ENCODE results near the gene CYBC1.
"Not testable (repeated sequence)": the region's sequence is repeated elsewhere in the genome, so short reads cannot be mapped to it uniquely, and the experiment has no call there.

Gene CYBC1

DNA sequence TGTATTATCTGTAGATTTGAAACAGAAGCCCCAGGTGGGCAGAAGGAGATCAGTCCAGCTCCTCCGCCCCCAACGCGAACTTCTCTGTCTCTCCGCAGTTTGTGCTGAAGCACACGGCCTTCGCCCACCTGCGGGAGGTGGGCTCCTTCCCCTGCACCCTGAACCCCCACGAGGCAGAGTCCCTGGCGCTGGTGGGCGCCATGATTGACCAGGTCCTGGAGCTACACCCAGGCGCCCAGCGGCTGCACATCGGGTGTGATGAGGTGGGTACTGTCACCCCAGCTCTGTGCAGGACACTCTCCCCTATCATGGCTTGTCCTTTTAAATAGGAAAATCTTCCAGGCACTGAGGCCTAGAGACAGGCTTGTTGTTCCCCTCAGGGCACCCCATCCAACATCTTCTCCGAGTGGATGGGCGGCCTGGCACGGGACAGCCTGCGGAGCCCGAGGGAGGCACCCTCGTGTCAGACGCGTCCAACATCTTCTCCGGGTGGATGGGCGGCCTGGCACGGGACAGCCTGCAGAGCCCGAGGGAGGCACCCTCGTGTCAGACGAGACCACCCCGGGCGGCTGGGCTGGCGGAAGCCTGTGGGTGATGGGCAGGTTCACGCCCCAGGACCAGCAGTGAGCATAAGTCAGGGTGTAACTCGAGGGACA is 16.9 kb downstream of the CYBC1 start:
- no peak for DNase-seq

- DNase-seq: no peak
These were observed 18.5 kb downstream of the CYBC1 start for GRCh38 chr17:82432017-82432416.

GRCh38 chr17:82429824-82430223 is 20.7 kb downstream of the CYBC1 start:
- DNase-seq: no peak

- no peak for DNase-seq
These were observed 22.0 kb downstream of the CYBC1 start for GRCh38 chr17:82428546-82428945.

- DNase-seq: no peak
These were observed 25.7 kb downstream of the CYBC1 start for GRCh38 chr17:82424863-82425159.

DNA sequence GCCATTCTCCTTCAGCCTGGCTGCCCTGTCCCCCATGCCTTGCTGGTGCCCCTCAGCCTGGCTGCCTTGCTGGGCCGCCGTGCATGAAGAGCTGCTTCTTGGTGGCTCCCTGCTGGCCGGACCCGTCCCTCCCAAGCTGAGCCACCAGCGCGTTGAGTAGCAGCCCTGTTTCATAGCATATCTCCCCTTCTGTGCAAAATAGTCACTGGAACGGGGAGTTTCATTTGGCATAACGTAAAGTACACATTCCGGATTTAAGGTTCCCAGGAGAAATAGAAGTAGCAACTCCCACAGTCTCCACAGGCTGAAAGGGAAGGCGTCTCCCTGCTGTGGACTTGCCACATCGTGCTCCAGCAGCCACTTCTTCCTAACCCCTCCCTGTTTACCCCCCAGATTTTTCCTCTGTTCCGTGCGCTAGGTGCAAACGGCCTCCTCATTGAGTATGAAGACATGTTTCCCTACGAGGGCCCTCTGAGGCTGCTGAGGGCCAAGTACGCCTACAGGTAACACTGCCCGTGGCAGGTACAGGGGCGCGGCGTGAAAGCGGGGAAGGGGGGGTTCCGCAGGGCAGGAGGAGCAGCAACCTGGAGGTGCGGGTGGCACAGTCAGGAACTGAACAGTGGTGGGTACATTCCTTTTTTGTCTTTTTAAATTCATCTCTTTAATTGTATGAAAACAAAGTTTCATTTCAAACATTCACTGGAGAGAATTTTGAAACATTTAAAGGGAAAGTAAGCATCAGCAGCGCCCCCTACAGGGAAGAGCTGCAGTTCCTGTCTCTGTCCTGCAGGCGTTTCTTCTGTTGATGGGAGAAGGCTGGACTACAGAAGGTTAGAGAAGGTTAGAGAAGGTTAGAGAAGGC is 26.3 kb downstream of the CYBC1 start:
- peak in 1 of 2 experiments; percentile 19 for DNase-seq

GRCh38 chr17:82419540-82419939 is 31.0 kb downstream of the CYBC1 start:
- DNase-seq: no peak

GRCh38 chr17:82418001-82418986 is 32.3 kb downstream of the CYBC1 start, which contains the start of the genes HEXD and OGFOD3:
Gene HEXD (plus strand): TSS chr17:82418347. CDS start chr17:82419800, 1,453 bp downstream.
Gene OGFOD3 (minus strand): TSS chr17:82418586. CDS start chr17:82418485, 101 bp downstream.
- DNase-seq: peak; percentile 89 to 90

- DNase-seq: no peak
These were observed 33.8 kb downstream of the CYBC1 start for GRCh38 chr17:82416771-82417170.

DNA sequence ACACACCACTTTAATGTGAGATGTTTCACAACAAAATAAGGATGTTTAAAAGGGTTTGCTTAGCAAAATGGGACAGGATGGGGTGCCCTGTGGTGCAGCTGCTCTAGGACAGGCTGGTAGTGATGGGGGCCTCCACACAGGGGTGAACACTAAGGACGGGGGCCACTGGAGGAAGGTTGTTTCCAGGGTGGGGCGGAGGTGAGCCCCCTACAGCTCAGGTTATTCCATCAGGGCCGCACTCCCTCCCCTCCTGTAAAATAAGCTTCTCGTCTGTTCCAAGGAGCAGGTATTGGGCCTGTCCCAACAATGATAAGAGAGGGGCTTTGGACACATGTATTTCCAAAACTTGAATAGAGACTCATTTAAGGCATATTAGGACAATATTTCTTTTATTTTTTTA is 34.3 kb downstream of the CYBC1 start:
- no peak for DNase-seq

DNA sequence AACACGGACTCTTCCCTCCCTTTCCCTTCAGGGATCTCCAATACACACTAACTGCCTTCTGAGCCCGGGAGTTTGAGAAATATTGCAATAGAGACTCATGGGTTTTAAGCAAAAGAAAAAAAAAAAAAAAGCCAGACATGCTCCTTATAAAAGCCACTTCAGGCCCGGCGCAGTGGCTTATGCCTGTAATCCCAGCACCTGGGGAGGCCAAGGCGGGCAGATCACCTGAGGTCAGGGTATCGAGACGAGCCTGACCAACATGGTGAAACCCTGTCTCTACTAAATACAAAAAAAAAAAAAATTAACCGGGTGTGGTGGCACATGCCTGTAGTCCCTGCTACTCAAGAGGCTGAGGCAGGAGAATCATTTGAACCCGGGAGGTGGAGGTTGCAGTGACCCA is 34.8 kb downstream of the CYBC1 start:
- no peak for DNase-seq

DNA sequence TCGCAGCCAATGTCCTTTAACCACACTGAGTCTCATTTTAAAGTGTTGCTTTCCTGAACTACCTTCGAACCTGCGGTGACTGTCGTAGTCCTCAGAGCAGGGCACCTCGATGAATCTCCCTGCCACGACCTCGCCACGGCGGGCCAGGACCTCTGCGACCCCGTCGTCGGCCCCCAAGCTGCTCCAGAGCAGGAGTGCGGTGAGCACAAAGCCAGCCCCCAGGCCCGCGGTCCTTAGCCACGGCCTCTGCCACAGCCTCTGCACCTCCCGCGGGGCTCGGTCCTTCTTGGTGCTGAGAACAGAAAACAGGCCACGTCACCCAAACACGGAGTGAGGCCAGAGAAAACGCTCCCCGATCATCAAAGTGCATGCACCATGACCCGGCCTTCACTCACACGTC is 35.2 kb downstream of the CYBC1 start:
- DNase-seq: no peak

DNA sequence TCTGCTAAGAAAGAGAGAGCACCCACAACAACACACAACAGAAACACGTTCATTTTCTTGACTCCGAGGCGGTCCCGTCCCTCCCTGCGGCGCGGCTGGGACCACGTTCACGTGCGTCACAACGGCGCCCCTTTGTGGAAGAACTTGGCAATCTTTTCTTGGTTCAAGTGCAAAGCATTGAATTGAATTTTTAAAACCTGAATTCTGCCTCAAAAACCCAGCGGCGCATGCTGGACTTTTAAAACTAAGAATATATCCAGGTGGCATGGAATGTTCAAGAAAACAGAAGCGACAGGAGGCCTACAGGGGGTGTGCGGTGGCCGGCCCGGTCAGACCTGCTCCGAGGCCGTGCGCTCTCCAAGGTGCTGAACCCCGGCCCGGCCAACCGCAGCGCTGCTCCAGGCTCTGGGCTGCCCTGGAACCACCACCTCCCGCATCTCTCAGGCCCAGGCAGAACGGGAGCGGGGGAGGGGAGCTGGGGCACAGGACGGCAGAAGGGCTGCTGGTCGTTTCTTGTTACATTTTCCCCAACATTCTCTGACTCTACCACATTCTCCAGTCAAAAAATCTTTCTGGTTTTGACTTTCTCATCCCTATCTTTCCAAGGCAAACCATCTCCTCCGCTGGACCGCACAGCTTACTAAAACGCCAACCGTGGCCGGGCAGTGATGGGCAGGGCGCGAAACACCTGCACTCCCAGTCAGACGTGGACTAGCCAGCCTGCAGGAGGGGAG is 35.8 kb downstream of the CYBC1 start:
- peak; percentile 31 to 47 for DNase-seq

GRCh38 chr17:82412535-82413520 is 37.7 kb downstream of the CYBC1 start:
- peak; percentile 58 to 83 for DNase-seq

DNA sequence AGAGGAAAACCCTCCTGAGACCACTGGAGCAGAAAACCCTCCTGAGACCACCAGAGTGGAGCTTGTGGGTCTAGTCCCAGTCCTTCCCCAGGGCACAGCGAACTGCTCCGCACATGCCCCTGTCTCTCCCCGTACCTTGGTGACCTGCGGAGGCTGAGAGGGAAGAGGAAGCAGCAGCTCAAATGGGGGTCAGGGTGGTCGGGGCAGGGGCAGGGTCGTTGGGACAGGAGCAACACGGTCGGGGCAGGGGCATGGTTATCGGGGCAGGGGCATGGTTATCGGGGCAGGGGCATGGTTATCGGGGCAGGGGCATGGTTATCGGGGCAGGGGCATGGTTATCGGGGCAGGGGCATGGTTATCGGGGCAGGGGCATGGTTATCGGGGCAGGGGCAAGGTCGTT is 38.5 kb downstream of the CYBC1 start:
- DNase-seq: not testable (repeated sequence)

DNA sequence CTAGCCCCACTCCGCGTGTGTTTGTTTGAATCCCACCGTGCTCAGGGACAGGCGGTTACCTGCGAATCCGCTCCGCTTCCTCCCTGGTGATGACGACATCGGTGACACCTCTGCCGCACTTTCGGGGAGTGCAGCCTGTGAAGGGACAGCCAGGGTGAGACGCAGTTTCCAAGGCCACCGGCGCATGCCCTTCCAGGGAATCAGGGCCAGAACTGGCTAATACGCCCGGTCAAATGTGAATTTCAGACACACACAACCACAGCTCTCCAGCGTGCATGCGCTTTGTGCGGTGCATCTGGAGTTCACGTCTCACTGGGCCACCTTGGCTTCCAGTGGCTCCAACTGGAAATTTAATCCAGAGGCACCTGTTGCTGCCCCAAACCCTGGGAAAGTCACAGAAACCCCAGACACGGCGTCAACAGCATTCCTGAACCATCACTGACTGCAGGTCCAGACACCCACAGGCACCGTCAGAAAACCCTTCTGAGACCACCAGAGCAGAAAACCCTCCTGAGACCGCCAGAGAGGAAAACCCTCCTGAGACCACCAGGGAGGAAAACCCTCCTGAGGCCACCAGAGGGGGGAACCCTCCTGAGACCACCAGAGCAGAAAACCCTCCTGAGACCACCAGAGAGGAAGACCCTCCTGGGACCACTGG is 39.0 kb downstream of the CYBC1 start:
- no peak for DNase-seq

GRCh38 chr17:82410014-82410716 is 40.4 kb downstream of the CYBC1 start:
- no peak for DNase-seq

GRCh38 chr17:82408938-82409318 is 41.6 kb downstream of the CYBC1 start:
- DNase-seq: no peak

GRCh38 chr17:82408288-82408937 is 42.1 kb downstream of the CYBC1 start:
- DNase-seq: no peak

All from NCI-H2081 (cell line).